ENCODE results near the gene REG3A.

The REG3A gene

GRCh38 chr2:79159653-79160052 is at the start of gene REG3A:
TSS of gene REG3A (minus strand) at chr2:79159753. CDS start at chr2:79159405, 348 bp downstream.
- no peak for DNase-seq

GRCh38 chr2:79200762-79201161 is 41.2 kb upstream of the REG3A start:
- DNase-seq, result no peak

GRCh38 chr2:79191816-79192215 is 32.3 kb upstream of the REG3A start:
- DNase-seq, result no peak

GRCh38 chr2:79191081-79191480 is 31.5 kb upstream of the REG3A start:
- no peak for DNase-seq

GRCh38 chr2:79189465-79189864 is 29.9 kb upstream of the REG3A start:
- DNase-seq, result no peak

GRCh38 chr2:79181617-79182016 is 22.1 kb upstream of the REG3A start:
- DNase-seq, result no peak

GRCh38 chr2:79180092-79180491 is 20.5 kb upstream of the REG3A start:
- DNase-seq, result no peak

GRCh38 chr2:79179036-79179435 is 19.5 kb upstream of the REG3A start:
- DNase-seq, result no peak

GRCh38 chr2:79178076-79178674 is 18.6 kb upstream of the REG3A start:
- DNase-seq, result no peak

- no peak for DNase-seq
Observed at GRCh38 chr2:79171348-79171958, 11.9 kb upstream of the REG3A start.

- DNase-seq, result no peak
Observed at GRCh38 chr2:79162801-79163200, 3.2 kb upstream of the REG3A start.

GRCh38 chr2:79162132-79162531 is 2.6 kb upstream of the REG3A start:
- DNase-seq, result no peak

- no peak for DNase-seq
Observed at GRCh38 chr2:79159030-79159429, 523 bp downstream of the REG3A start.

GRCh38 chr2:79155826-79156476 is 3.6 kb downstream of the REG3A start:
- no peak for DNase-seq

GRCh38 chr2:79139423-79139822 is 20.1 kb downstream of the REG3A start:
- DNase-seq, result no peak

GRCh38 chr2:79138385-79138784 is 21.2 kb downstream of the REG3A start:
- DNase-seq, result no peak

- DNase-seq, result no peak
Observed at GRCh38 chr2:79131687-79132086, 27.9 kb downstream of the REG3A start.

GRCh38 chr2:79129804-79130203 is 29.7 kb downstream of the REG3A start:
- DNase-seq, result no peak

GRCh38 chr2:79129260-79129659 is 30.3 kb downstream of the REG3A start:
- no peak for DNase-seq

- no peak for DNase-seq
Observed at GRCh38 chr2:79128406-79128805, 31.1 kb downstream of the REG3A start.

- DNase-seq, result no peak
Observed at GRCh38 chr2:79125721-79125985, 33.9 kb downstream of the REG3A start.

GRCh38 chr2:79124907-79125720 is 34.4 kb downstream of the REG3A start:
- DNase-seq, result no peak

GRCh38 chr2:79122676-79123075 is 36.9 kb downstream of the REG3A start:
- DNase-seq, result no peak

- DNase-seq, result no peak
Observed at GRCh38 chr2:79120194-79120713, 39.3 kb downstream of the REG3A start, which contains the start of gene REG1A. TSS of gene REG1A (plus strand) at chr2:79120488. CDS start at chr2:79120862, 374 bp downstream.
